Aorta (tissue), 5 donors: Measurements from ENCODE around the gene ENKD1. TPM values are rescaled to one million over a fixed set of nuclear protein-coding genes. Genes with fewer than 3 reads are reported as not detected.
"Not testable (repeated sequence)": the region's sequence is repeated elsewhere in the genome, so short reads cannot be mapped to it uniquely, and the experiment has no call there.

Experiments
- ATAC-seq: fragments of 200-7000 bp; cut with Tn5 transposase; one replicate; pipeline ENCODE4 v1.9.1; 2022; ENCODE audit warnings: moderate library complexity; ENCODE audit not compliant: low FRiP score
- DNase-seq, 2 donors: peaks; one replicate each; pipeline ENCODE4 v3.0.0-alpha.2; 2020
- H3K27ac ChIP-seq, 2 donors: one replicate each; pipeline ENCODE4 v1.5.1; 2013; ENCODE audit warnings: low read length in 2 of 2, mild to moderate bottlenecking in 2 of 2, moderate library complexity in 2 of 2, control low read depth in 1 of 2, inconsistent platforms in 1 of 2, low read depth in 1 of 2
- H3K27me3 ChIP-seq, 2 donors: one replicate each; pipeline ENCODE4 v1.6.1; 2013; ENCODE audit warnings: control low read depth in 1 of 2, low read length in 1 of 2, mild to moderate bottlenecking in 1 of 2, moderate library complexity in 1 of 2; ENCODE audit not compliant: insufficient read depth in 2 of 2, control insufficient read depth in 1 of 2
- H3K36me3 ChIP-seq, 2 donors: one replicate each; pipeline ENCODE4 v1.6.1; 2013; ENCODE audit warnings: control low read depth in 1 of 2, low read length in 1 of 2, mild to moderate bottlenecking in 1 of 2; ENCODE audit not compliant: insufficient read depth in 2 of 2, control insufficient read depth in 1 of 2
- H3K4me1 ChIP-seq, 2 donors: one replicate each; pipeline ENCODE4 v1.6.1; 2013; ENCODE audit warnings: low read length in 2 of 2, control low read depth in 1 of 2, mild to moderate bottlenecking in 1 of 2, moderate library complexity in 1 of 2; ENCODE audit not compliant: insufficient read depth in 2 of 2, control insufficient read depth in 1 of 2
- H3K4me3 ChIP-seq, 2 donors: one replicate each; pipeline ENCODE4 v1.5.1; 2013; ENCODE audit warnings: low read length in 2 of 2, control low read depth in 1 of 2, mild to moderate bottlenecking in 1 of 2
- H3K9me3 ChIP-seq: one replicate; pipeline ENCODE4 v1.6.1; 2013; ENCODE audit warnings: mild to moderate bottlenecking, low read length; ENCODE audit not compliant: control insufficient read depth
- WGBS, 2 donors: extraction: QIAGEN DNeasy Blood & Tissue Kit; methylation state at CpG; one replicate each; pipeline ENCODE4 v1.1.7; 2013; 5-methylcytosine and 5-hydroxymethylcytosine counted together
- intact Hi-C, 2 donors: fragments of 100-400 bp; cut with DNase I; formaldehyde crosslinking; loops; one replicate each; pipeline versions ENCODE4 v1.14.2 to v1.15.0; 2022
- polyA plus RNA-seq, 2 donors: library from polyadenylated mRNA; stranded (reverse); fragments of 200-250 nt; gene quantifications; one replicate each; pipeline ENCODE4 v1.2.3, GENCODE V29; 2013
- total RNA-seq, 2 donors: library from RNA; stranded (reverse); fragmentation: NEBNext Ultra II Directional; extraction: Animal tissue kit (Norgen Biotek cat#: 25700); gene quantifications; one replicate each; pipeline ENCODE4 v1.2.1, GENCODE V29; 2021
- donor health status: healthy with polysubstance abuse.
- donor health status: Bipolar disorder and iron deficiency.
- donor health status: DM: no; HTN: no; CAD: no.
- donor health status: DM: no; HTN: no; CAD: no.
- donor health status: DM: yes; HTN: yes; CAD: no.

ENKD1 gene
- total and polyA plus RNA-seq, 4 donors = 9.7 to 73.8 (median 14.2) TPM

DNA sequence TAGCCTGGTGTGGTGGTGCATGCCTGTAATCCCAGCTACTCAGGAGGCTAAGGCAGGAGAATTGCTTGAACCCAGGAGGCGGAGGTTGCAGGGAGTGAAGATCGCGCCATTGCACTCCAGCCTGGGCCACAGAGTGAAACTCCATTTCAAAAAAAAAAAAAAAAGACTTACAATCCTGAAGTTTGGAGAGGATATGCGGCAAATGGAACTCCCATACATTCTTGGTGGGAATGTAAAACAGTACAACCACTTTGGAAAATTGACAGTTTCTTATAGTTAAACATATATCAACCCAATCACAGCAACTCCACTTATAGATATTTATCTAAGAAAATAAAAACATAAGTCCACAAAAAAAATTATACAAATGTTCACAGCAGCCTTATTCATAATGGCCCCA is 40.7 kb upstream of the ENKD1 start:
- Histone ChIP-seq H3K4me1 (no peaks in the 10 kb centered on the region), H3K36me3 (no peaks in the 10 kb centered on the region), H3K27me3 (no peaks in the 10 kb centered on the region), H3K4me3 (no peak overlapping the region), H3K27ac (no peak overlapping the region), H3K9me3 (no peaks in the 10 kb centered on the region)
- DNase-seq (no peak), ATAC-seq (no peak)
- WGBS, 2 donors = 89 to 98% methylated on average over 4 of the region's 4 CpGs
- intact Hi-C loops = no loop called here

DNA sequence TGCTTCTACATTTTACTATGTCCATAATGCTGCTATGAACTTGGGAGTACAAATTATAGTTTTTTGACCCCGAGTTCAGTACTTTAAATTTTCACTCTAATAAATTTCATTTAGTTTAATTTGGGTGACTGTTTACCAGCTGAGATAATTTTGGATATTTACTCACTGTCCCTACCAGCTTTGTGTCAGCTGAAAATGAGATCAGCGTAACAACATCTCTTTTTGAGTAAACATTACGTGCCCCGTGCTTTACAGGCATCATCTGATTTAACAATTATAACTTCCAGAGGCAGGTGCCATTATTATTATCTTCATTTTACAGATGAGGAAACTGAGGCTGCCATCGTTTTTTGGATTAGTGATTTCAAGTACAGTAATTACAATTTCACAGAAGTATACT is 37.6 kb upstream of the ENKD1 start:
- Histone ChIP-seq H3K4me3 (no peak overlapping the region), H3K9me3 (no peaks in the 10 kb centered on the region), H3K36me3 (no peaks in the 10 kb centered on the region), H3K4me1 (no peaks in the 10 kb centered on the region), H3K27ac (no peak overlapping the region), H3K27me3 (no peaks in the 10 kb centered on the region)
- DNase-seq (no peak), ATAC-seq (no peak)
- WGBS, 2 donors = 91 to 92% methylated on average over 5 of the region's 5 CpGs
- intact Hi-C loops = no loop called here

DNA sequence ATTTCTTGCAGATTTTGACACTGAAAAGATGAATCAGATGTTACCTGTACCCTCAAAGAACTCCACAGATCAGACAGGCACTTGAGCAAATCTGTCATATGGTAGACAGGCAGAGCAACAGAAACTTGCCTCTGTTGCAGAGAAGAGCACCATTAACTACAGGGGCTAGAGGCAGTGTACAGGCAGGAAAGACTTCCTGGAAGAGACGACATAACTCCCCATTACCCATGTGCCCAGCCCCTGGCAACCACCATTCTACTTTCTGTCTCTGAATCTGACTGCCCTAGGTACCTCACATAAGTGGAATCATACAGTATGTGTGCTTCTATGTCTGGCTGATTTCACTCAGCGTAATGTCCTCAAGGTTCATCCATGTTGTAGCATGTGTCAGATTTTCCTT is 37.1 kb upstream of the ENKD1 start:
- no peak for ATAC-seq
- intact Hi-C loops = no loop called here
- Histone ChIP-seq H3K27me3 (no peaks in the 10 kb centered on the region), H3K36me3 (no peaks in the 10 kb centered on the region), H3K4me1 (no peaks in the 10 kb centered on the region), H3K4me3 (no peak overlapping the region), H3K9me3 (no peaks in the 10 kb centered on the region), H3K27ac (no peak overlapping the region)
- DNase-seq = no peak
- WGBS, 2 donors = 75 to 79% methylated on average over 2 of the region's 2 CpGs

DNA sequence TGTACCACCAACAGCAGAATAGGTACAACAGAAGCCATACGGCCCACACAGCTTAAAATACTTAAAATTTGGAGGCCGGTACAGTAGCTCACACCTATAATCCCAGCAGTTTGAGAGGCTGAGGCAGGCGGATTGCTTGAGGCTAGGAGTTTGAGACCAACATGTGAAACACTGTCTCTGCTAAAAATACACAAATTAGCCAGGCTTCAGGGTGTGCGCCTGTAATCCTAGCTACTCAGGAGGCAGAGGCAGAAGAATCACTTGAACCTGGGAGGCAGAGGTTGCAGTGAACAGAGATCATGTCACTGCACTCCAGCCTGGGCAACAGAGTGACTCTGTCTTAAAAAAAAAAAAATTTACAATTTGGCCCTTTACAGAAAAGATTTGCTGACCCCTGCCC is 35.6 kb upstream of the ENKD1 start:
- intact Hi-C loops = no loop called here
- 94 to 95% methylated on average over 4 of the region's 4 CpGs for WGBS, 2 donors

DNA sequence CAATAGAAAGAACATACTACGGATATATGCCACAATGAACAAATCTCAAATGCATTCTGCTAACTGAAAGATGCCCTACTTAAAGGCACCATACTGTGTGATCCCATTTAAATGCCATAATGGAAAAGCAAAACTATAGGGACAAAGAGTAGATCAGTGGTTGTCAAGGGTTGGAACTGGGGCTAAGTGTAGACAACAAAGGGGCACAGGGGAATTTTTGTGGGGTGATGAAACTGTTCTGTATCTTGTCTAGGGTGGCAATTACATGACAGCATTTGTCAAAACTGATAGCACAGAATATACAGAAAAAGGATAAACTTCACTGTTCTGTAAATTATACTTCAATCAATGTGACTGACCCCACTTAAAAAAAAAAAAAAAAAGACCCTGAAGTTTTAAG is 34.9 kb upstream of the ENKD1 start:
- intact Hi-C loops = no loop called here
- ATAC-seq (no peak), DNase-seq (no peak)
- Histone ChIP-seq H3K4me3 (no peak overlapping the region), H3K4me1 (no peaks in the 10 kb centered on the region), H3K9me3 (no peaks in the 10 kb centered on the region), H3K36me3 (no peaks in the 10 kb centered on the region), H3K27ac (no peak overlapping the region), H3K27me3 (no peaks in the 10 kb centered on the region)
- WGBS, 2 donors = 88 to 93% methylated on average over 1 of the region's 1 CpG

More for the DNA sequence above, 35.6 kb upstream of the ENKD1 start:
- no peak for DNase-seq
- Histone ChIP-seq H3K27me3 (no peaks in the 10 kb centered on the region), H3K36me3 (no peaks in the 10 kb centered on the region), H3K27ac (no peak overlapping the region), H3K4me1 (no peaks in the 10 kb centered on the region), H3K4me3 (no peak overlapping the region), H3K9me3 (no peaks in the 10 kb centered on the region)
- ATAC-seq = no peak

- no peaks in the 10 kb centered on the region for H3K27me3 ChIP-seq
- no peaks in the 10 kb centered on the region for H3K9me3 ChIP-seq
- no peak overlapping the region for H3K27ac ChIP-seq
- no peaks in the 10 kb centered on the region for H3K4me1 ChIP-seq
- intact Hi-C loops = no loop called here
- 97 to 98% methylated on average over 7 of the region's 7 CpGs for WGBS, 2 donors
- H3K4me3 ChIP-seq = no peak overlapping the region
- ATAC-seq = no peak
- H3K36me3 ChIP-seq = no peaks in the 10 kb centered on the region
- DNase-seq = no peak
These were observed 32.7 kb upstream of the ENKD1 start for GRCh38 chr16:67699265-67699664.

DNA sequence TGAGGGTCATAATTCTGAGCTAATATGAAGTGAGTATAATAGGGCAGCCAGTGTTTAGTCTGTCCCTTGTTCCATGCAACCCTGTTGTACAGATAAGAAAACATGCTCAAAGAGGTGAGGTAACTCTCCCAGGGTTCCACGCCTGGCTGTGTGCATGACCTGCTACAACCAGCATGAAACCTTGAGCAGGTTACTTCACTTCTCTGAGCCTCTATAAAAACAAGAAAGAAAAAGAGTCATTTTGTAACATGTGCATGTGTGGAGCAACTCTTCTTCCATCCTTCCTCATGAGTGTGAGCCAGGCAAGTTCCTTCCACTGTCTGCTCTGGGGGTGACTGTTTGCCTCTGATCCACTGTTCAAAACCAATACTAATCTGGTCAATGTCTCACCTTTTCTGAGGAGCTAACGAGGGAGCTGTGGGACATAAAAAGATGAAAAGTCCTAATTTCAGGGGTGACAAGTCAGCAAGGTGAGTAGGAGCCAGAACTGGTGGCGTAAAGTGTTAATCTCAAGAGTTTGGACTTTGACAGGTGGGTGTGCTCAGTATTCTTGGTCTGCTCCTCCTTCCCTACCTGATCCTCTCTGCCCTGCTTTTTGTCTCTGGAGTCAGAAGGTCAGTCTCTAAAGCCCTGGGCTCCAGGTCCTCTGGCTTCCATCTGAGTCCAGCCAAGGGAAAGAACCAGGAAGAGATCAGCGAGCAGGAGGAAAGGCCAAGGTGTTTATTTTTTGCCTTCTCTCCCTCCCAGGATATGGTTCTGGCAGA is 31.1 kb upstream of the ENKD1 start:
- DNase-seq (no peak), ATAC-seq (no peak)
- no peaks in the 10 kb centered on the region for H3K36me3 ChIP-seq
- 83 to 97% methylated on average over 4 of the region's 4 CpGs for WGBS, 2 donors
- intact Hi-C loops = no loop called here
- H3K27ac ChIP-seq = no peak overlapping the region
- no peaks in the 10 kb centered on the region for H3K9me3 ChIP-seq
- no peaks in the 10 kb centered on the region for H3K4me1 ChIP-seq
- no peak overlapping the region for H3K4me3 ChIP-seq
- H3K27me3 ChIP-seq = no peaks in the 10 kb centered on the region

- intact Hi-C loops = no loop called here
- 73 to 74% methylated on average over 2 of the region's 2 CpGs for WGBS, 2 donors
- ATAC-seq (no peak), DNase-seq (no peak)
- Histone ChIP-seq H3K27ac (no peak overlapping the region), H3K27me3 (no peaks in the 10 kb centered on the region), H3K4me3 (no peak overlapping the region), H3K9me3 (no peaks in the 10 kb centered on the region), H3K4me1 (no peaks in the 10 kb centered on the region), H3K36me3 (no peaks in the 10 kb centered on the region)
These were observed 28.1 kb upstream of the ENKD1 start for GRCh38 chr16:67694611-67695010.

DNA sequence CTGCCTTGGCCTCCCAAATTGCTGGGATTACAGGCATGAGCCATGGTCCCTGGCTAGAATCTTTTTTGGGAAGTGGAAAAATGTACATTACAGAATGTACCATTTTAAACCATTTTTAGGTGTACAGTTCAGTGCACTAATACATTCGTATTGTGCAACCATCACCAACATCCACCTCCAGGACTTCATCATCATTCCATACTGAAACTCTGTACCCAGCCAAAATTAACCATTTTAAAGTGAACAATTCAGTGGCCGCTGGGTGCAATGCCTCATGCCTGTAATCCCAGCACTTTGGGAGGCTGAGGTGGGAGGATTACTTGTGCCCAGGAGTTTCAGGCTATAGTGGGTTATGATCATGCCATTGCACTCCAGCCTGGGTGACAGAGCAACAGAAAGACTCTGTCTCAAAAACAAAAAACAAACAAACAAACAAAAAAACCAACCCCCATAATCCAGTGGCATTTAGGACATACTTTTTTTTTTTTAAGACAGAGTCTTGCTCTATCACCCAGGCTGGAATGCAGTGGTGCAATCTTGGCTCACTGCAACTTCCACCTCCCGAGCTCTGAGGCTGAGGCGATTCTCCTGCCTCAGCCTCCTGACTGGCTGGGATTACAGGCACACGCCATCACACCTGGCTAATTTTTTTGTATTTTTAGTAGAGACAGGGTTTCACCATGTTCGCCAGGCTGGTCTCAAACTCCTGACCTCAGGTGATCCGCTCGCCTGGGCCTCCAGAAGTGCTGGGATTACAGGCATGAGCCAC is 27.2 kb upstream of the ENKD1 start:
- H3K4me3 ChIP-seq, ATAC-seq, H3K9me3 ChIP-seq, H3K27ac ChIP-seq, intact Hi-C loops, H3K36me3 ChIP-seq, DNase-seq, H3K4me1 ChIP-seq, H3K27me3 ChIP-seq: not testable (repeated sequence)
- WGBS, 2 donors = 93 to 96% methylated on average over 8 of the region's 8 CpGs
